ENCODE results near the gene MRPS35. TPM values are rescaled to one million over a fixed set of nuclear protein-coding genes. Genes with fewer than 3 reads are reported as not detected.

MRPS35 gene
- total RNA-seq, 1 donor from 2014 or later, result 30.0 TPM

- Mint-ChIP-seq H3K4me3 (ENCODE audit: unreplicated experiment) (no peak overlapping the region), H3K27ac (ENCODE audit: unreplicated experiment) (no peak overlapping the region), H3K9me3 (ENCODE audit: unreplicated experiment) (no peaks in the 10 kb centered on the region), H3K4me1 (ENCODE audit: unreplicated experiment) (no peaks in the 10 kb centered on the region), H3K27me3 (ENCODE audit: unreplicated experiment) (peaks cover 2% of the 10 kb centered on the region), H3K36me3 (ENCODE audit: low read depth, unreplicated experiment) (peaks cover 13% of the 10 kb centered on the region)
- TF ChIP-seq, protein P1, sequence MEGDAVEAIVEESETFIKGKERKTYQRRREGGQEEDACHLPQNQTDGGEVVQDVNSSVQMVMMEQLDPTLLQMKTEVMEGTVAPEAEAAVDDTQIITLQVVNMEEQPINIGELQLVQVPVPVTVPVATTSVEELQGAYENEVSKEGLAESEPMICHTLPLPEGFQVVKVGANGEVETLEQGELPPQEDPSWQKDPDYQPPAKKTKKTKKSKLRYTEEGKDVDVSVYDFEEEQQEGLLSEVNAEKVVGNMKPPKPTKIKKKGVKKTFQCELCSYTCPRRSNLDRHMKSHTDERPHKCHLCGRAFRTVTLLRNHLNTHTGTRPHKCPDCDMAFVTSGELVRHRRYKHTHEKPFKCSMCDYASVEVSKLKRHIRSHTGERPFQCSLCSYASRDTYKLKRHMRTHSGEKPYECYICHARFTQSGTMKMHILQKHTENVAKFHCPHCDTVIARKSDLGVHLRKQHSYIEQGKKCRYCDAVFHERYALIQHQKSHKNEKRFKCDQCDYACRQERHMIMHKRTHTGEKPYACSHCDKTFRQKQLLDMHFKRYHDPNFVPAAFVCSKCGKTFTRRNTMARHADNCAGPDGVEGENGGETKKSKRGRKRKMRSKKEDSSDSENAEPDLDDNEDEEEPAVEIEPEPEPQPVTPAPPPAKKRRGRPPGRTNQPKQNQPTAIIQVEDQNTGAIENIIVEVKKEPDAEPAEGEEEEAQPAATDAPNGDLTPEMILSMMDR (IDR thresholded peaks at IDR 0.05; ENCODE audit: unreplicated experiment), result no peak
- no peak for DNase-seq (ENCODE audit: low spot score)
These were observed 36.6 kb downstream of the MRPS35 start for GRCh38 chr12:27747111-27747820.

DNA sequence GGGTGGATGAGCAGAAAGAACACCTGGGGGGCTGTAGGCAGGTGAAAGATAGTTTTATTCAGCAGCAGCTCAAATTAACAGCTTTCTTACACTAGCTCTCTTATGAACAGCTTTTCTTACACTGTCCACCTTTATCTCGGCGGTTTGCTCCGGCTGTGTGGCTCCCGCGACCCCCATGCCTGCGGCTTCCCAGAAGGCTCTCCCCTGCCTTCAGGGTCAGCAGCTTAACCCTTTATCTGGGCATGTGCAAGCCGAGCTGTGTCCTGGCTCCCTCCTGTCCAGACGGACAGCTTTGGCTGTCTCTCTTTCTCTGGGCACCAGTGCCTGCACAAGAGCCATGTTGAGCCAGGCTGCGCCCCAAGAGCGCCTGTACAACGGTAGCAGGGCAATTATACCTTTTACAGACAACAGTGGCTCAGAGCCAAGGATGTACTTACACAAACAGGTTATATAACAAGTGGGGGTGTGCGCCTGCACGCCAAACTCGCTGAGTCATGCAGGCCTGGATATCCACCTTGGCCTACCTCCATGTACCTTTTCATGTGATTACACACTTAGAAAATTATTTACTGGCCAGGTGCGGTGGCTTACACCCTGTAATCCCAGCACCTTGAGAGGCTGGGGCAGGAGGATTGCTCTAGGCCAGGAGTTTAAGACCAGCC lies 40.9 kb downstream of the MRPS35 start:
- no peaks in the 10 kb centered on the region for H3K4me1 Mint-ChIP-seq (ENCODE audit: unreplicated experiment)
- H3K36me3 Mint-ChIP-seq (ENCODE audit: low read depth, unreplicated experiment), result peaks cover 5% of the 10 kb centered on the region
- H3K4me3 Mint-ChIP-seq (ENCODE audit: unreplicated experiment), result no peak overlapping the region
- peaks cover 2% of the 10 kb centered on the region for H3K27me3 Mint-ChIP-seq (ENCODE audit: unreplicated experiment)
- DNase-seq (ENCODE audit: low spot score), result no peak
- H3K27ac Mint-ChIP-seq (ENCODE audit: unreplicated experiment), result no peak overlapping the region
- H3K9me3 Mint-ChIP-seq (ENCODE audit: unreplicated experiment), result no peaks in the 10 kb centered on the region
- TF ChIP-seq, protein P1 (IDR thresholded peaks at IDR 0.05; ENCODE audit: unreplicated experiment), result no peak

GRCh38 chr12:27754795-27755194 lies 44.2 kb downstream of the MRPS35 start:
- Mint-ChIP-seq H3K4me1 (ENCODE audit: unreplicated experiment) (no peaks in the 10 kb centered on the region), H3K27ac (ENCODE audit: unreplicated experiment) (no peak overlapping the region), H3K27me3 (ENCODE audit: unreplicated experiment) (no peaks in the 10 kb centered on the region), H3K9me3 (ENCODE audit: unreplicated experiment) (no peaks in the 10 kb centered on the region), H3K36me3 (ENCODE audit: low read depth, unreplicated experiment) (peaks cover 7% of the 10 kb centered on the region), H3K4me3 (ENCODE audit: unreplicated experiment) (no peak overlapping the region)
- TF ChIP-seq, protein P1 (IDR thresholded peaks at IDR 0.05; ENCODE audit: unreplicated experiment), result no peak
- DNase-seq (ENCODE audit: low spot score), result no peak

- TF ChIP-seq, protein P1 (IDR thresholded peaks at IDR 0.05; ENCODE audit: unreplicated experiment), result no peak
- no peaks in the 10 kb centered on the region for H3K9me3 Mint-ChIP-seq (ENCODE audit: unreplicated experiment)
- H3K4me3 Mint-ChIP-seq (ENCODE audit: unreplicated experiment), result no peak overlapping the region
- no peak for DNase-seq (ENCODE audit: low spot score)
- peaks cover 7% of the 10 kb centered on the region for H3K36me3 Mint-ChIP-seq (ENCODE audit: low read depth, unreplicated experiment)
- no peaks in the 10 kb centered on the region for H3K4me1 Mint-ChIP-seq (ENCODE audit: unreplicated experiment)
- no peaks in the 10 kb centered on the region for H3K27me3 Mint-ChIP-seq (ENCODE audit: unreplicated experiment)
- H3K27ac Mint-ChIP-seq (ENCODE audit: unreplicated experiment), result no peak overlapping the region
These were observed 46.1 kb downstream of the MRPS35 start for GRCh38 chr12:27756670-27757195.

DNA sequence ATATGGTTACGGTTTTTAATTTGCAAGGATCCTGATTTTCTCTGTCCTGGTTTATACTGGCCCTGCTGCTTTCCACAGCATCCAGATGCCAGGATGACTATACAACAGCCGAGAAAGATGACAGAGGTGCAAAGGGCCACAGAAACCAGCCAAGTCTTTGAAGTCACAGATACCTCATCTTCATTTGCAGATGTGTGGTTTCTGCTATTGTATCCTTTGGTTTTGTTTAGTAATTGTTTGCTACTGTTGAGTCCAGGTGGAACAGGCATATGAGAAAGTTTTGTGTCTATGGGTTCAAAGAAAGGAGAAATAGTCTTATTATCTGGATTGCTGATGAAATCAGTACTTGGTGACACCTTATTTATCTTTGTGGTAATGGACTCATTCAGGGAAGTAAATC lies 52.1 kb downstream of the MRPS35 start:
- no peaks in the 10 kb centered on the region for H3K27me3 Mint-ChIP-seq (ENCODE audit: unreplicated experiment)
- H3K4me1 Mint-ChIP-seq (ENCODE audit: unreplicated experiment), result no peaks in the 10 kb centered on the region
- TF ChIP-seq, protein P1 (IDR thresholded peaks at IDR 0.05; ENCODE audit: unreplicated experiment), result no peak
- H3K4me3 Mint-ChIP-seq (ENCODE audit: unreplicated experiment), result no peak overlapping the region
- no peak overlapping the region for H3K27ac Mint-ChIP-seq (ENCODE audit: unreplicated experiment)
- H3K36me3 Mint-ChIP-seq (ENCODE audit: low read depth, unreplicated experiment), result no peaks in the 10 kb centered on the region
- H3K9me3 Mint-ChIP-seq (ENCODE audit: unreplicated experiment), result no peaks in the 10 kb centered on the region
- DNase-seq (ENCODE audit: low spot score), result no peak
